AG09319 (cell line): ENCODE data around the gene MAFF.
"Not testable (repeated sequence)": the region's sequence is repeated elsewhere in the genome, so short reads cannot be mapped to it uniquely, and the experiment has no call there.

ENCODE experiments used
- DNase-seq: peaks from one replicate; pipeline ENCODE4 v3.0.0-alpha.2; 2010; ENCODE audit warnings: low read depth; ENCODE audit errors: extremely low read depth
- TF ChIP-seq, protein P1 (sequence below): IDR thresholded peaks from 2 replicates; pipeline ENCODE4 v1.5.1; 2011; ENCODE audit warnings: low read depth, mild to moderate bottlenecking, inconsistent platforms, low read length, moderate library complexity

The MAFF gene

DNA sequence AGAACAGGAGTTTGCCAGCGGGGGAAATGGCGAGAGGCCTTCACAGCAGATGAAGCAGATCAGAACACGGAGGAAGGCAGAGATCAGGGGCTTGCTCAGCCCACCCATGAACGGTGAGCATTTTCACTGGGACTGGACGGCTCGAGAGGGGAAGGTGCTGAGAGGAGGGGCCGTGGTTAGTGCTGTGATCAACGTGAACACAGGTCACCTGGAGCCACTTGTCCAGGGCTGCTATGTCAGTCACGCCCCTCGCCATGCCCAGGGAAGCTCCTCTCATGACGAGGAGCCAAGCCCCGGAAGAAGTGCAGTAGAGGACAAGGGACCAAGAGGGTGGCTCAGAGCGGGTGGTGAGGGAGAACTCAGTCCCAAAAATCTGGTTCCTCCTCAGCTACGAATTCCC, 27.2 kb upstream of the MAFF start:
- no peak for DNase-seq
- TF ChIP-seq, protein P1, sequence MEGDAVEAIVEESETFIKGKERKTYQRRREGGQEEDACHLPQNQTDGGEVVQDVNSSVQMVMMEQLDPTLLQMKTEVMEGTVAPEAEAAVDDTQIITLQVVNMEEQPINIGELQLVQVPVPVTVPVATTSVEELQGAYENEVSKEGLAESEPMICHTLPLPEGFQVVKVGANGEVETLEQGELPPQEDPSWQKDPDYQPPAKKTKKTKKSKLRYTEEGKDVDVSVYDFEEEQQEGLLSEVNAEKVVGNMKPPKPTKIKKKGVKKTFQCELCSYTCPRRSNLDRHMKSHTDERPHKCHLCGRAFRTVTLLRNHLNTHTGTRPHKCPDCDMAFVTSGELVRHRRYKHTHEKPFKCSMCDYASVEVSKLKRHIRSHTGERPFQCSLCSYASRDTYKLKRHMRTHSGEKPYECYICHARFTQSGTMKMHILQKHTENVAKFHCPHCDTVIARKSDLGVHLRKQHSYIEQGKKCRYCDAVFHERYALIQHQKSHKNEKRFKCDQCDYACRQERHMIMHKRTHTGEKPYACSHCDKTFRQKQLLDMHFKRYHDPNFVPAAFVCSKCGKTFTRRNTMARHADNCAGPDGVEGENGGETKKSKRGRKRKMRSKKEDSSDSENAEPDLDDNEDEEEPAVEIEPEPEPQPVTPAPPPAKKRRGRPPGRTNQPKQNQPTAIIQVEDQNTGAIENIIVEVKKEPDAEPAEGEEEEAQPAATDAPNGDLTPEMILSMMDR, result no peak

DNA sequence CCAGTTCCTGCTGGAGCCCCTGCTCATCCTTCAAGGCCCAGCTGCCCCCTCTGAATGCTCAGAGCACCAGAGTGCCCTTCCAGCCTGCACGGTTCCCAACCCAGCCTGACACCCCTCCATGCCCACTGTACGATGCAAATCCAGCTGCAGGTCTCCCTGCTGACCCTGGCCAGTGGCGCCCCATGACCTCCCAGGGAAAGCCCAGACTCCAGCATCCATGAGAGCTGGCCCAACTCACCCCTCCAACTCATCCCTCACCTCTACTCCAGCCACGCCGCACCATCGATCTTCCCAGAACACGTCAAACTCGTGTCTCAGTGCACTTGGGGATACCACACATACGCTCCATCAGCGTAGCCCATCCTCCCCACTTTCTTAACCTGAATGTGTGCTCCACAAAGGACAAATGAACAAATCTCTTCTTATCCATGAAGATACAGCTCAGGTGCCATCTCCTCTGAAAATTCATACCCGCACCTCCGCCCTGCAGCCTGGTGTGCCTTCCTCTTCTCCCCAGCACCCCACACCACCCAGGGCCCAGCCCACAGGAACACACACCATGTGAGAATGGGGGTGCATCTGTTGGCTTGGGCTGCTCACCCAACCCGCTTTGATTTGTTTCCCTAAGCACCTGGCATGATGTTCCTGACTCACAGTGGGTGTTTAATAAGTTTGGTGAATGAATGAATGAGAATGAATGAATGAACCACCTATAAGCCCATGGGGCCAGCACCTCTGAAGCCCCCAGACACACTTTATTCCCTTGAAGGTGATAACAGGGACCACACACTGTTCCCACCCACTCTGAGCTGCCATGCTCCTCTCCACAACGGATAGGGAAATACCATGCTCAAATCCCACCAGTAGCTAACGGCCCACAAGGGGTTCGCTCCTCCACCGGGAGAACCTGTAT, 26.3 kb upstream of the MAFF start:
- no peak for DNase-seq
- TF ChIP-seq, protein P1, result no peak

DNA sequence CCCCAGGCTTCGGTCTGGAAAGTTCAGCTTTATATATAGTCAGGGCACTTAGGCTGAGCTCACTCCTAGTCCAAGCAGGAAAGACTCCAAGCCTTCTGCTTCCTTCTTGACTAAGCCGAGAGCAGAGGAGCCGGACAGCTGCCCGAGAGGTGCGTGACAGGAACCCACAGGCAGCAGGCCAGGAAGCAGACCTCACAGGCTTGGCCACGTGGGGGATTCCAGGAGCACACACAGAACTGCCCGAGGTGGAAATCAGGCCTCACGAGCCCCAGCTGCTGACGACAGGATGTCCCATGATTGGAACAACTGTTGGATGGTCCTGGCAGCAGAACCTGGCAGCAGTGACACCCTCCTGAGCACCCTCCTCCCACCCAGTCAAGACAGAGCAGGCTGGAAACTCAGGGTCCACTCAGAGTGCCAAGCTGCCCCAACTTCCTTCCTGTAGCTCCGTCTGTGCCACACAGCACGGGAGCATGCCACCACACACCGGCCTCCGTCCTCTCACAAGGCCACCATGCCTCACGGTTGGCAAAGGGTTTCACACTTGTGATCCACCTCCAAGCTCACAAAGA, 25.5 kb upstream of the MAFF start:
- TF ChIP-seq, protein P1, result no peak
- peak; percentile 89 for DNase-seq

DNA sequence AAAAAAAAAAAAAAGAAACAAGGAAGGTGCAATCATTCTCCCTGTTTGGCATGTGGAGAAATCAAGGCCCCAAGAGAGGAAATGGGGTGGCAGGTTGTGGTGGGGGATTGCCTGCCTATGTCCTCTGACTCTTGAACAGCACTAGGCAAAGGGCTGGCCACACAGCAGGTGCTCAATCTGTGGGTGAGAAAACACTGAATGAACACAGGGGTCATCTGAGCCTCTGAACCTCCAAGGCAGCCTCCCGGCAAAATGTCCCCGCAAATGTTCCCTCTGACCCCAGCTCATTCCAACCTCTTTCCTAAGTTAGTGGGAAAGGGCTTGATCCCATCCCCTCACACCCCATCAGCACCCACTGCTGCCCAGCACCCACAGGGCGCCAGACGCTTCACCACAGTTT, 24.8 kb upstream of the MAFF start:
- TF ChIP-seq, protein P1, result no peak
- DNase-seq, result no peak

DNA sequence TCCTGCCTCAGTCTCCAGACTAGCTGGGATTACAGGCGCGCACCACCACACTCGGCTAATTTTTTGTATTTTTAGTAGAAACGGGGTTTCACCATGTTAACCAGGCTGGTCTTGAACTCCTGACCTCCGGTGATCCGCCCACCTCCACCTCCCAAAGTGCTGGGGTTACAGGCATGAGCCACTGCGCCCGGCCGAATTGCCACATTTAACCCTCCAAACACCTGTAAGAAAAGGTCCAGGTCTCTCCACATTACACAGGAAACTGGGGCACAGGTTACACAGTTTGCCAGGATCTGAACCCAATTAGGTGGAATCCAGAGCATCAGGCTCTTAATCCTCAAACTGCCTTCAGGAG, 24.2 kb upstream of the MAFF start:
- DNase-seq, result not testable (repeated sequence)

DNA sequence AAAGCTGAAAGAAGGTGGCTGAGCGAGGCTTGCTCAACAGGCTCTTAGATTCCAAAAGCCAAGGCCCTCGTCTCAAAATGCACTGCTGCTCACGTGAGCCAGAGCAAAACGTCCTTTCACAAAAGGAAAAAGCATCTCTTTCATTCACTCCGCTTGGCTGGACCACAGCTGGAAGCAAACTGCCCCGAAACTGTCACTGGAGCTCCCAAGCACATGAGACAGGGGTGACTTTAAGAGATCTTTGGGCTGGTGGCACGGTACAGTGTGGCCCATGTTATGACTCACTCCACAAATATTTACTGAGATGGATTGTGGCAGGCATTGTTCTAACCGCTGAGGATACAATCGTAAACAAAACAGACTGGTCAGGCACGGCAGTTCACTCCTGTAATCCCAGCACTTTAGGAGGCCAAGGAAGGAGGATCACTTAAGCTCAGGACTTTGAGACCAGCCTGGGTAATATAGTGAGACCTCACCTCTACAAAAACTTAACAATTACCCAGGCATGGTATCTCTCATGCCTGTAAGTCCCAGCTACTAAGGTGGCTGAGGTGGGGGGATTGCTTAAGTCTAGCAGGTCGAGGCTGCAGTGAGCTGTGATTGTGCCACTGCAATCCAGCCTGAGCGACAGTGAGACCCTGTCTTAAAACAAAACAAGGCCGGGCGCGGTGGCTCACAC, 23.7 kb upstream of the MAFF start:
- TF ChIP-seq, protein P1, result no peak
- peak; percentile 78 for DNase-seq

DNA sequence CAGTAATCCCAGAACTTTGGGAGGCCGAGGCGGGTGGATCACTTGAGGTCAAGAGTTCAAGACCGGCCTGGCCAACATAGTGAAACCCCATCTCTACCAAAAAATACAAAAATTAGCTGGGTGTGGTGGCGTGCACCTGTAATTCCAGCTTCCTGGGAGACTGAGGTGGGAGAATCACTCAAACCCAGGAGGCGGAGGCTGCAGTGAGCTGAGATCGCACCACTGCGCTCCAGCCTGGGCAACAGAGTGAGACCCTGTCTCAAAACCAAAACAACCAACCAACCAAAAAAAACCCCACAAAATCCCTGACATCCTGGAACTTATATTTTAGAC, 23.2 kb upstream of the MAFF start:
- not testable (repeated sequence) for DNase-seq

DNA sequence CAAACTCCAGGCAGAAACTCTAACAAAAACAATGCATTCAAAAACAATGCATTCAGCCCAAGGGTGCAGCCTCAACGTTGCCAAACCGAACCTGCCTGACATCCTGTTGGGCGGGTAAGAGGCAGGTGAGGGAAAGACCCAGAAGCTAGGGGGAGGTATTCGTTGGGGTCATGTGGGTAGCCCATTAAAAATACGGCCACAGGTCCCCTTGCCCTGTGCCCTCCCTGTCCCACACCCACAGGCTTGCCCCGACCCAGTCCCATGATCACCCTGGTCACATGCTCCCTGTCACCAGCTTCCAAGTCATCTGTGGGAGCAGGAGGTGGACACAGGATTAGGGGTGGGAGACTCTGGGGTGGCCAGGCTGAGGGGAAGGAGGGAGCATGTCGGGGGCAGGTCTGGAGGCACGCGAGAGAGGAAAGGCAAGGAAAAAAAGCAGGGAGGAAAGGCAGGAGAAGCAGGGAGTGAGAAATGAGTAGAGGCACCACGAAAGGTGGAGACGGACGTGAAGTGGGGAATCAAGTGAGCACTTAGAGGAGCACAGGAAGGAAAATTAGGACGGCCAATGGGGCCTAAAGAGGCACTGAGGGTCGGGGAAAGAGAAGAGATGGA, 20.8 kb upstream of the MAFF start:
- DNase-seq, result no peak
- TF ChIP-seq, protein P1, result no peak
